Measurements from ENCODE around the gene OMD. TPM values are rescaled to one million over a fixed set of nuclear protein-coding genes. Genes with fewer than 3 reads are reported as not detected.

Gene OMD
- total RNA-seq, 2 donors from 2014 or later, result 3.6 to 6.5 TPM

DNA sequence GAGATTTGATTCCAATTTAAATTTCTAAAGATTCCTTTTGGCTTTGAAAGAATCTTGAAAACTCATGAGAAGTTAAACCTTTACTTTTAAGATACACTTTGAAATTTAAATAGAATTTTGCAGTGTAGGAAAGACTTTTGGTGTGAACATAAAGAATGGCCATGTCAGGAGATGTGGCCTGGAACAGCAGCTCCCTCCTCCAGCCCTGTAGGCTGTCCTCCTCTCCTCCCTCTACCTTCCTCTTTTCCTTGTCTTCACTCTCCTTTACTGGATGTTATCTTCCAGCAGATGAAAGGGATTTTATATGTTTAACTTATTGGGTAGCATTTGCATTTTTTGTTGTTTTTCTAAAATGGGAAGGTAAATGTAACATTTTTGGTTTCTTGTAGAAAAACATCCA lies 39.1 kb upstream of the OMD start:
- Histone ChIP-seq H3K4me1 (replicated peaks) (no peaks in the 10 kb centered on the region), H3K27me3 (replicated peaks; ENCODE audit: insufficient read depth) (no peaks in the 10 kb centered on the region), H3K36me3 (no peaks in the 10 kb centered on the region), H3K9me3 (no peaks in the 10 kb centered on the region), H3K27ac (peak overlapping the region in 1 of 2 donors; percentile 32), H3K4me3 (no peak overlapping the region)
- no peak for TF ChIP-seq POLR2A (IDR thresholded peaks at IDR 0.05)
- TF ChIP-seq POLR2AphosphoS5 (IDR thresholded peaks at IDR 0.05), result no peak
- TF ChIP-seq, protein P1, sequence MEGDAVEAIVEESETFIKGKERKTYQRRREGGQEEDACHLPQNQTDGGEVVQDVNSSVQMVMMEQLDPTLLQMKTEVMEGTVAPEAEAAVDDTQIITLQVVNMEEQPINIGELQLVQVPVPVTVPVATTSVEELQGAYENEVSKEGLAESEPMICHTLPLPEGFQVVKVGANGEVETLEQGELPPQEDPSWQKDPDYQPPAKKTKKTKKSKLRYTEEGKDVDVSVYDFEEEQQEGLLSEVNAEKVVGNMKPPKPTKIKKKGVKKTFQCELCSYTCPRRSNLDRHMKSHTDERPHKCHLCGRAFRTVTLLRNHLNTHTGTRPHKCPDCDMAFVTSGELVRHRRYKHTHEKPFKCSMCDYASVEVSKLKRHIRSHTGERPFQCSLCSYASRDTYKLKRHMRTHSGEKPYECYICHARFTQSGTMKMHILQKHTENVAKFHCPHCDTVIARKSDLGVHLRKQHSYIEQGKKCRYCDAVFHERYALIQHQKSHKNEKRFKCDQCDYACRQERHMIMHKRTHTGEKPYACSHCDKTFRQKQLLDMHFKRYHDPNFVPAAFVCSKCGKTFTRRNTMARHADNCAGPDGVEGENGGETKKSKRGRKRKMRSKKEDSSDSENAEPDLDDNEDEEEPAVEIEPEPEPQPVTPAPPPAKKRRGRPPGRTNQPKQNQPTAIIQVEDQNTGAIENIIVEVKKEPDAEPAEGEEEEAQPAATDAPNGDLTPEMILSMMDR (IDR thresholded peaks at IDR 0.05), result no peak
- intact Hi-C loops (cut with DNase I), result no loop called here
- DNase-seq (ENCODE audit: low spot score), result no peak

DNA sequence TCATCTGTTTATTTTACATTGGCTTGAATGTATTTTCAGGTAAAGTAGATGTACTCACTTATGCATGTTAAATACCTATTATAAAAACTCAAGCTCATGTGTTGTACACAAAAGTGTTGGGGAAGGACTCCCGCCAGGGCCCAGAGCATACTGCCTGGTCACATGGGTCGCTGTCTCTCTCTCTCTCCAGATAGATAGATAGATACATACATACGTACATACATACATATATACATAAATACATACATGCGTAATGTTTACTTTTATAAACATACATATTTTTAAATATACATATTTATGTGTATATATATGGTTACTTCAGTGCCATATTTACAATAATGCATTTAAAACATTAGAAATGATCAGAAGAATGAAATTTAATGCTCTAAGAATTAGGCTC lies 33.3 kb upstream of the OMD start:
- Histone ChIP-seq H3K9me3 (no peaks in the 10 kb centered on the region), H3K4me3 (no peak overlapping the region), H3K4me1 (replicated peaks) (no peaks in the 10 kb centered on the region), H3K27me3 (replicated peaks; ENCODE audit: insufficient read depth) (no peaks in the 10 kb centered on the region), H3K36me3 (no peaks in the 10 kb centered on the region), H3K27ac (no peak overlapping the region)
- no peak for DNase-seq (ENCODE audit: low spot score)
- 96% methylated on average over 4 of the region's 4 CpGs for WGBS
- intact Hi-C loops (cut with DNase I), result no loop called here
- TF ChIP-seq, protein P1 (IDR thresholded peaks at IDR 0.05), result no peak
- no peak for TF ChIP-seq POLR2AphosphoS5 (IDR thresholded peaks at IDR 0.05)

DNA sequence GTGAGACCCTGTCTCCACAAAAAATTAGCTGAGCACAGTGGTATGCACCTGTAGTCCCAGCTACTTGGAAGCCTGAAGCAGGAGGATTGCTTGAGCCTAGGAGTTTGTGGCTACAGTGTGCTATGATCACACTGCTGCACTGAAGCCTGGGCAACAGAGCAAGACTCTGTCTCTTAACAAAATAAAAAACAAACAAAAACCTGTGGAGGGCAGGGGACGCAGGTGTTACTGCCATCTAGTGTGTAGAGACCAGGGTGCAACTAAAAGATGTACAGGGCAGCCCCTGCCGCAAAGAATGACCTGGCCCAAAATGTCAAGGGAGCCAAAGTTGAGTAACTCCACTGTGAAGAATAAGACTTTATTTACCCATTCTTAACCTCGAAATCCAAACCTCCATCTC lies 30.9 kb upstream of the OMD start:
- H3K27ac ChIP-seq, result no peak overlapping the region
- 87% methylated on average over 3 of the region's 3 CpGs for WGBS
- no peak overlapping the region for H3K4me3 ChIP-seq
- no peaks in the 10 kb centered on the region for H3K36me3 ChIP-seq
- intact Hi-C loops (cut with DNase I), result no loop called here
- TF ChIP-seq, protein P1 (IDR thresholded peaks at IDR 0.05), result no peak
- no peak for TF ChIP-seq POLR2AphosphoS5 (IDR thresholded peaks at IDR 0.05)
- TF ChIP-seq POLR2A (IDR thresholded peaks at IDR 0.05), result no peak
- no peaks in the 10 kb centered on the region for H3K9me3 ChIP-seq
- H3K27me3 ChIP-seq (replicated peaks; ENCODE audit: insufficient read depth), result no peaks in the 10 kb centered on the region
- H3K4me1 ChIP-seq (replicated peaks), result no peaks in the 10 kb centered on the region
- no peak for DNase-seq (ENCODE audit: low spot score)

DNA sequence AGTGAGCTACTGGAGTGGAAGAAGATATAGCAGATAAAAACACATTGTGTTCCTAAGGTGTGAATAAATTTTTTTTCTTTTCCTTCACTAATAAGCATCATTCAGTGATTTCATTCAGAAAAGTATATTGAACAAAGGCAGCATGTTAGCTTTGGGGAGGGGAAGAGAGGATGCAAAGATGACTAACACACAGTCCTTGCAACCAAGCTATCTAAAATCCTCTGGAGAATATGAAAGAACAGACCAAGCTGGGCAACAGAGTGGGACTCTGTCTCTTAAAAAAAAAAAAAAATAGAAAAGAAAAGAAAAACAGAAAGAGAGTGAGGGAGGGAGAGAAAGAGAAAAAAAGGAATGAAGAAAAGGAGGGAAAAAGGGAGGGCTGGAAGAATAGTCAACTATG lies 22.3 kb upstream of the OMD start:
- Histone ChIP-seq H3K4me1 (replicated peaks) (no peaks in the 10 kb centered on the region), H3K9me3 (no peaks in the 10 kb centered on the region), H3K4me3 (no peak overlapping the region), H3K27ac (no peak overlapping the region), H3K27me3 (replicated peaks; ENCODE audit: insufficient read depth) (no peaks in the 10 kb centered on the region), H3K36me3 (no peaks in the 10 kb centered on the region)
- intact Hi-C loops (cut with DNase I), result no loop called here
- TF ChIP-seq, protein P1 (IDR thresholded peaks at IDR 0.05), result no peak
- TF ChIP-seq POLR2AphosphoS5 (IDR thresholded peaks at IDR 0.05), result no peak
- TF ChIP-seq POLR2A (IDR thresholded peaks at IDR 0.05), result no peak
- DNase-seq (ENCODE audit: low spot score), result no peak

DNA sequence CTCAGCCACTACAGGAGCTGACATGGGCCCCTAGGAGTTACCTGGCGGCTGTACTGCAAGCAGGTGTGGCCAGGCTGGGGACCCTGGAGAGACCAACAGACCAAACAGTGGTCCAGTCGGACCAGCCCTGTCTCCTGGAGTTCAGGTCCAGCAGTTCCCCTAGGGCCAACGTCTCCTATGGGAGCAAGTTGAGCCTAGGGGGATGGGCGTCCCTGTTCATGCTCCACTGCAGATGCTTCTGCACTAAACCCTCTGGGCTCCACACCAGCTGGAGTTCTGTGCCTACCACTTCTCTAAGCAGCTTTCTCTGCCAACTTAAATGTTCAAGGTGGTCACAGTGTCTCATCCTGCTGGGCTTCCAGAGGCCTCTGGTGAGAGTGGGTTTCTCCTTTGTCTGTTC lies 20.6 kb upstream of the OMD start:
- Histone ChIP-seq H3K4me3 (no peak overlapping the region), H3K4me1 (replicated peaks) (no peaks in the 10 kb centered on the region), H3K9me3 (no peaks in the 10 kb centered on the region), H3K27ac (no peak overlapping the region), H3K36me3 (no peaks in the 10 kb centered on the region), H3K27me3 (replicated peaks; ENCODE audit: insufficient read depth) (no peaks in the 10 kb centered on the region)
- intact Hi-C loops (cut with DNase I), result no loop called here
- DNase-seq (ENCODE audit: low spot score), result no peak
- TF ChIP-seq POLR2AphosphoS5 (IDR thresholded peaks at IDR 0.05) (no peak), POLR2A (IDR thresholded peaks at IDR 0.05) (no peak)
- TF ChIP-seq, protein P1 (IDR thresholded peaks at IDR 0.05), result no peak
- WGBS, result 46% methylated on average over 4 of the region's 4 CpGs

Data from prostate gland (tissue), 2 donors.